GM06990 (cell line): ENCODE results near the gene PRPF6.
A peak's percentile ranks its signal among the peaks of the same experiment; 100 is the strongest.

Source experiments
- DNase-seq: peaks from one replicate; pipeline ENCODE4 v3.0.0-alpha.2; 2011; ENCODE audit not compliant: insufficient read length; ENCODE audit errors: extremely low read depth
- H3K27me3 ChIP-seq: replicated peaks from 2 replicates; pipeline ENCODE4 v1.6.0; 2011; ENCODE audit warnings: low read length; ENCODE audit not compliant: control insufficient read depth, insufficient read depth
- H3K36me3 ChIP-seq: 2 replicates; pipeline ENCODE4 v1.5.1; 2011; ENCODE audit warnings: low read length; ENCODE audit not compliant: control insufficient read depth, insufficient read depth
- H3K4me3 ChIP-seq: replicated peaks from 2 replicates; pipeline ENCODE4 v1.5.1; 2011; ENCODE audit warnings: low read depth, mild to moderate bottlenecking, control low read depth, low read length
- CTCF ChIP-seq: IDR thresholded peaks from 2 replicates; pipeline ENCODE4 v1.5.1; 2011; ENCODE audit warnings: low read length, control low read depth, mild to moderate bottlenecking, inconsistent platforms; ENCODE audit not compliant: insufficient read depth, poor library complexity, severe bottlenecking

Gene PRPF6

GRCh38 chr20:64056889-64057627, 76.1 kb downstream of the PRPF6 start:
- DNase-seq: peak; percentile 69
- Histone ChIP-seq H3K27me3 (no peaks in the 10 kb centered on the region), H3K36me3 (no peaks in the 10 kb centered on the region), H3K4me3 (peak overlapping the region; percentile 47)
- no peak for TF ChIP-seq CTCF

GRCh38 chr20:64057628-64058498, 76.9 kb downstream of the PRPF6 start:
- peak; percentile 77 for DNase-seq
- peak; percentile 90 for TF ChIP-seq CTCF
- no peaks in the 10 kb centered on the region for H3K36me3 ChIP-seq
- peak overlapping the region; percentile 47 for H3K4me3 ChIP-seq
- no peaks in the 10 kb centered on the region for H3K27me3 ChIP-seq

- Histone ChIP-seq H3K27me3 (no peaks in the 10 kb centered on the region), H3K4me3 (peak overlapping the region; percentile 47), H3K36me3 (no peaks in the 10 kb centered on the region)
- TF ChIP-seq CTCF: no peak
- DNase-seq: no peak
Measured at GRCh38 chr20:64058536-64058935, 77.6 kb downstream of the PRPF6 start.

GRCh38 chr20:64062276-64062595, 81.3 kb downstream of the PRPF6 start:
- no peak for TF ChIP-seq CTCF
- Histone ChIP-seq H3K36me3 (no peaks in the 10 kb centered on the region), H3K27me3 (no peaks in the 10 kb centered on the region), H3K4me3 (peak overlapping the region; percentile 56; the same call in 1 of the 2 replicates)
- DNase-seq: no peak

DNA sequence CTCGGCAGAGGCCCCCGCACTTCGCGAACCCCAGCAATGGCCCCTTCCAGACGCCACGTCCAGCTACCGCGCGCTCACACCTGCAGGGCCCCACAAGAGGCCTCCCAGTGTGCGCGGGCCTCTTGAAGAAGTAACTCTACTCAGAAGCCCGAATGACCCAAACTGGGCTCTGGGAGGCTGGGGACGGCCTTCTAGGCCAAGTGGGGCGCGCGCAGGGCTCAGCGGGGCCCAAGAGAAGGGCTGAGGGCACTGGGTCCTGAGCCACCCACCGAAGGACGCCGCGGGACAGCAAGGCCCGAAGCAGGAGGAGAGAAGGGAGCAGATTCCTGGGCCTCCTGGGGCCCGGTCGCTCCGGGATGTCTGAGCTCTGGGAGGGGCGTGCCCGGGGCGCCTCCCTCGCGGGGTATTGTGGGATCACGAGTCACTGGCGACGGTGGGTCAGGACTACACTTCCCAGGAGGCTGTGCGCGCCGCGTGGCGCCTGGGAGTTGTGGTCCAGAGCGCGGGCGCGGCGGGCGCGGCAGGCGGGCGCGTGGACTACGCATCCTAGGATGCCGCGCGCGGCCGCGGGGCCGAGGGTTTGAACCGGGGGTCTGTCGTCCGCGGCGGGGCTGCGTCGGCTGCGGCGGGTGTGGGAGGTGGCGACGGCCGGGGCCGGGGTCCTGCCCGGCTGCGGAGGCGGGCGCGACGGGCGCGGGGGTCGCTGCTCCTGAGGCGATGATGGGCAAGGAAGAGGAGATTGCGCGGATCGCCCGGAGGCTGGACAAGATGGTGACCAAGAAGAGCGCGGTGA, 81.9 kb downstream of the PRPF6 start, which contains the start of gene TCEA2:
TSS of gene TCEA2 (plus strand) at position 603 of the 793 bp plus-strand sequence. CDS start at position 718, 115 bp downstream.
- no peaks in the 10 kb centered on the region for H3K36me3 ChIP-seq
- no peak for TF ChIP-seq CTCF
- peak within 1 kb of the TSS; percentile 79 for H3K4me3 ChIP-seq
- H3K27me3 ChIP-seq: no peaks in the 10 kb centered on the region
- DNase-seq: peak; percentile 91
